Memory B cell (primary cell): ENCODE results near the gene DOCK10.
A peak's percentile ranks its signal among the peaks of the same experiment; 100 is the strongest.

Experiments used
- ATAC-seq: fragments of 150-1000 bp; cut with Tn5 transposase; 2 replicates; pipeline ENCODE4 v1.10.0; 2021; ENCODE audit warnings: low read depth, mild to moderate bottlenecking, moderate library complexity
- DNase-seq, 2 donors: peaks; one replicate each; pipeline ENCODE4 v3.0.0; 2022; ENCODE audit warnings: low spot score in 2 of 2
- H3K27ac Mint-ChIP-seq: one replicate; pipeline ENCODE4 v1.8.0; 2022; ENCODE audit warnings: mild to moderate bottlenecking, moderate library complexity, mixed read lengths
- H3K27me3 Mint-ChIP-seq: one replicate; pipeline ENCODE4 v1.8.0; 2022; ENCODE audit warnings: mixed read lengths
- H3K36me3 Mint-ChIP-seq: one replicate; pipeline ENCODE4 v1.8.0; 2022; ENCODE audit warnings: mild to moderate bottlenecking, mixed read lengths
- H3K4me1 Mint-ChIP-seq: one replicate; pipeline ENCODE4 v1.8.0; 2022; ENCODE audit warnings: mixed read lengths
- H3K4me3 Mint-ChIP-seq: one replicate; pipeline ENCODE4 v1.8.0; 2022; ENCODE audit warnings: mild to moderate bottlenecking, moderate library complexity, mixed read lengths
- H3K9me3 Mint-ChIP-seq: one replicate; pipeline ENCODE4 v1.8.0; 2022; ENCODE audit warnings: mixed read lengths

Gene DOCK10

DNA sequence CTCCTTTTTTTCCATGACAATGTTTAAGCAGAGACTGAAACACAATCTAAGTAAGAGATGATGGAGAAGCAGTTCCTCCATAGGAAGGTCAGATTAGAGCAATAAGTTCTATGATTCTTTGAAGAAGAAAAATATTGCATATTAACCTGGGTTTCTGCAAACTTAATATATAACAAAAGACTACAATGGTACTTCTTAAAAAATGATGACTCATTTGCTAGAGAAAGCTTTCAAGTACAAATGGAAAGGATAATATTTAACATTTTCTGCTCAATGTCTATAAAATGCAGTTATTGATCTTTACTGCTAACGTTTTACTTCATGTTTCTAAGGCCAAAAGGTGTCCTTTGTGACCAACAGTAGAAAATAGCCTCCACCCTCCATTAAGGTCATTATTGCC is 158.6 kb downstream of the DOCK10 start:
- Mint-ChIP-seq H3K36me3 (peaks cover 33% of the 10 kb centered on the region), H3K4me1 (peaks cover 17% of the 10 kb centered on the region), H3K27me3 (no peaks in the 10 kb centered on the region), H3K9me3 (no peaks in the 10 kb centered on the region), H3K27ac (no peak overlapping the region), H3K4me3 (no peak overlapping the region)
- ATAC-seq (no peak), DNase-seq (no peak)

- Mint-ChIP-seq H3K9me3 (no peaks in the 10 kb centered on the region), H3K4me1 (peaks cover 13% of the 10 kb centered on the region), H3K27me3 (no peaks in the 10 kb centered on the region), H3K27ac (peak overlapping the region; percentile 75), H3K4me3 (no peak overlapping the region), H3K36me3 (peaks cover 30% of the 10 kb centered on the region)
- ATAC-seq, result no peak
- DNase-seq, result no peak
These were observed 159.1 kb downstream of the DOCK10 start for GRCh38 chr2:224883172-224883516.

- DNase-seq, result no peak
- H3K9me3 Mint-ChIP-seq, result no peaks in the 10 kb centered on the region
- H3K27me3 Mint-ChIP-seq, result no peaks in the 10 kb centered on the region
- H3K36me3 Mint-ChIP-seq, result peaks cover 29% of the 10 kb centered on the region
- H3K4me1 Mint-ChIP-seq, result peaks cover 11% of the 10 kb centered on the region
- H3K27ac Mint-ChIP-seq, result peak overlapping the region; percentile 75
- no peak for ATAC-seq
- H3K4me3 Mint-ChIP-seq, result no peak overlapping the region
These were observed 159.7 kb downstream of the DOCK10 start for GRCh38 chr2:224882291-224883171.

GRCh38 chr2:224881846-224882245 is 160.4 kb downstream of the DOCK10 start:
- H3K4me1 Mint-ChIP-seq, result peaks cover 18% of the 10 kb centered on the region
- no peaks in the 10 kb centered on the region for H3K27me3 Mint-ChIP-seq
- no peak overlapping the region for H3K4me3 Mint-ChIP-seq
- no peaks in the 10 kb centered on the region for H3K9me3 Mint-ChIP-seq
- ATAC-seq, result no peak
- peak overlapping the region; percentile 24 for H3K27ac Mint-ChIP-seq
- DNase-seq, result no peak
- H3K36me3 Mint-ChIP-seq, result peaks cover 34% of the 10 kb centered on the region

DNA sequence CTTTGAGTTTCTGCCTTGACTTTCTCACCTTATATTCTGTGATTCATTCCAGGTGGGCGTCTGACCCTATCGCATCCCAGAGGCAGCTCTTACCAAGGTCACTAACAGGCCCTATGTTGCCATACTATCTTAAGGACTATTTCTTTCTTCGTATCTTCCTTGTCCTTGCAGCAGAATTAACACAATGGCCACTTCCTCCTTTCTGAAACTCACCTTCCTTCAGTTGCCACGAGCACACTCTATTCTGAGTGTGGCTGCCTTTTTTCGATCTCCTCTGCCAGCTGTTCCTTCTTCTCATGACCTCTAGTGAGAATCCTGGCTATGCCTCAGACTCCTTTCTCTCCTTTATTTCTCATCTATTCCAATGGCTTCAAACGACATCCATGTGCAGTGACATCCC is 165.7 kb downstream of the DOCK10 start:
- Mint-ChIP-seq H3K27ac (peak overlapping the region; percentile 46), H3K4me3 (peak overlapping the region; percentile 33)

DNA sequence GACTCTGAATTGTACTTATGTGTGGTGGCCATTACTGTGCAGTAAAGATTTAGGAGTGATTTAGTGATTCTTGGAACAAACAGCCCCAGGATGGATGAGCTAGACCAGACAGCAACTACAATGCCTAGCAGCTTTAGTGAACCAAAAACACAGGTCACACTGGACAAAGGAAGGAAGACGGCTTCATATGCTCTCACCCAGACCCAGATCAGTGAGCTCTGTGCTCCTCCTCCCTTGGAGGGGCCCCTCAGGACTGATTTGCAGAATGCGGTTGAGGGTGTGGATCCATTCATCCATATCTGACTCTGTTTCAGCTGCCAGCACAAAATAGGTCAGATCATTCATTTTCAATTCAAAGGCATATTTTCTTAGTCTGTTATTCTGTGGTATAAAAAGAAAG is 166.4 kb downstream of the DOCK10 start:
- Mint-ChIP-seq H3K9me3 (no peaks in the 10 kb centered on the region), H3K4me3 (peak overlapping the region; percentile 58), H3K4me1 (peaks cover 26% of the 10 kb centered on the region), H3K27ac (peak overlapping the region; percentile 85), H3K36me3 (peaks cover 30% of the 10 kb centered on the region), H3K27me3 (no peaks in the 10 kb centered on the region)
- ATAC-seq, result peak; percentile 58
- DNase-seq, result no peak

More for the DNA sequence above, 165.7 kb downstream of the DOCK10 start:
- DNase-seq (no peak), ATAC-seq (peak; percentile 71)
- Mint-ChIP-seq H3K27me3 (no peaks in the 10 kb centered on the region), H3K36me3 (peaks cover 24% of the 10 kb centered on the region), H3K9me3 (no peaks in the 10 kb centered on the region), H3K4me1 (peaks cover 23% of the 10 kb centered on the region)

- DNase-seq (no peak), ATAC-seq (peak; percentile 66)
- H3K4me1 Mint-ChIP-seq, result peaks cover 29% of the 10 kb centered on the region
- no peaks in the 10 kb centered on the region for H3K27me3 Mint-ChIP-seq
- peaks cover 30% of the 10 kb centered on the region for H3K36me3 Mint-ChIP-seq
- peak overlapping the region; percentile 85 for H3K27ac Mint-ChIP-seq
- peak overlapping the region; percentile 7 for H3K4me3 Mint-ChIP-seq
- H3K9me3 Mint-ChIP-seq, result no peaks in the 10 kb centered on the region
These were observed 167.1 kb downstream of the DOCK10 start for GRCh38 chr2:224875153-224875552.

DNA sequence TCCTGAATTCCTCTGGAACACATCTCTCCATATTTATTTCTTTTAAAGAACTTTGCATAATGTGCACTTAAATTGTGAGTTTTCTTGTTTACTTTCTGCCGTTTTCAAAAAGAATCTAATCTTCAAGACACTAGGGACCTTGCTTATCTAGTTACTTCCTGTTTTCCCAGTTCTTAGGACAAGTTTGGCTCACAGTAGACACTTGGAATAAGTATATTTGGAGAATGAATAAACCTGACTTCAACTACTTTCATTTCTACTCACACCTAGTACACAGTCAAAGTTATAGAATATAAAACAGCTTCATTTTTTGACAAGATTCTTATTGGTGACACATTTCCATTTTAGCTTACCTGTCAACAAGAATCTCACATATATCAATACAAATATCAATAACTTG is 170.5 kb downstream of the DOCK10 start:
- H3K4me3 Mint-ChIP-seq, result no peak overlapping the region
- no peaks in the 10 kb centered on the region for H3K9me3 Mint-ChIP-seq
- H3K4me1 Mint-ChIP-seq, result peaks cover 27% of the 10 kb centered on the region
- H3K27ac Mint-ChIP-seq, result no peak overlapping the region
- H3K27me3 Mint-ChIP-seq, result no peaks in the 10 kb centered on the region
- peaks cover 31% of the 10 kb centered on the region for H3K36me3 Mint-ChIP-seq
- ATAC-seq (no peak), DNase-seq (no peak)

- no peak overlapping the region for H3K4me3 Mint-ChIP-seq
- no peak for DNase-seq
- peaks cover 19% of the 10 kb centered on the region for H3K4me1 Mint-ChIP-seq
- no peak for ATAC-seq
- H3K27me3 Mint-ChIP-seq, result no peaks in the 10 kb centered on the region
- peaks cover 41% of the 10 kb centered on the region for H3K36me3 Mint-ChIP-seq
- peak overlapping the region; percentile 32 for H3K27ac Mint-ChIP-seq
- H3K9me3 Mint-ChIP-seq, result no peaks in the 10 kb centered on the region
These were observed 171.9 kb downstream of the DOCK10 start for GRCh38 chr2:224870341-224870740.

DNA sequence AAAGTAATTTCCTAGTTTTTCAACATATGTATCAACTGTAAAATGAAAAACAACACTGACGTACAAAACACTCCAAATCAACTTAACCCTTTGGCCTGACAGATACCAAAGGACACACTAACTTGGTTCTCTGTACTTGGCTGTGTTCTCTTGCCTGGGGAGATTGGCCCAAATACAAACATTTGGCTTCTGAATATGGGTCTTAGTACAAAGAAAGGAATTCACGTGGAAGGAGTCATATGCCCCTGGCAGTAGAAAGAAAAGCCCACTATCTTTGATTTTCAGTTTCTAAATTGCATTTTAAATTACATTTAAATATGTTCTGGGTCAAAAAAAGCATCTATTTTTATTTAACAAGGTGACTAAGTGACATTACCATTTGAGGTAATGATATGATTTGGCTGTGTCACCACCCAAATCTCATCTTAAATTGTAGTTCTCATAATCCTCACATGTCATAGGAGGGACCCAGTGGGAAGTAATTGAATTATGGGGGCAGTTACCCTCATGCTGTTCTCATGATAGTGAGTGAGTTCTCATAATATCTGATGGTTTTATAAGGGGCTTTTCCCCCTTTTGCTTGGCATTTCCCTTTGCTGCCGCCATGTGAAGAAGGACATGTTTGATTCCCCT is 172.6 kb downstream of the DOCK10 start:
- Mint-ChIP-seq H3K4me1 (peaks cover 15% of the 10 kb centered on the region), H3K27me3 (no peaks in the 10 kb centered on the region), H3K36me3 (peaks cover 47% of the 10 kb centered on the region), H3K9me3 (no peaks in the 10 kb centered on the region), H3K4me3 (no peak overlapping the region), H3K27ac (no peak overlapping the region)
- DNase-seq (no peak), ATAC-seq (no peak)

- H3K27me3 Mint-ChIP-seq, result no peaks in the 10 kb centered on the region
- no peaks in the 10 kb centered on the region for H3K9me3 Mint-ChIP-seq
- peaks cover 8% of the 10 kb centered on the region for H3K4me1 Mint-ChIP-seq
- peaks cover 28% of the 10 kb centered on the region for H3K36me3 Mint-ChIP-seq
- no peak overlapping the region for H3K4me3 Mint-ChIP-seq
- no peak overlapping the region for H3K27ac Mint-ChIP-seq
- ATAC-seq, result no peak
- no peak for DNase-seq
These were observed 177.3 kb downstream of the DOCK10 start for GRCh38 chr2:224865016-224865415.

GRCh38 chr2:224861266-224861665 is 181.0 kb downstream of the DOCK10 start:
- no peak for DNase-seq
- Mint-ChIP-seq H3K9me3 (no peaks in the 10 kb centered on the region), H3K4me3 (no peak overlapping the region), H3K27me3 (no peaks in the 10 kb centered on the region), H3K4me1 (peaks cover 4% of the 10 kb centered on the region), H3K27ac (peak overlapping the region; percentile 1), H3K36me3 (peaks cover 28% of the 10 kb centered on the region)
- ATAC-seq, result no peak

GRCh38 chr2:224860786-224861185 is 181.5 kb downstream of the DOCK10 start:
- peaks cover 2% of the 10 kb centered on the region for H3K4me1 Mint-ChIP-seq
- no peak for ATAC-seq
- no peak for DNase-seq
- H3K36me3 Mint-ChIP-seq, result peaks cover 24% of the 10 kb centered on the region
- no peak overlapping the region for H3K4me3 Mint-ChIP-seq
- no peaks in the 10 kb centered on the region for H3K27me3 Mint-ChIP-seq
- H3K9me3 Mint-ChIP-seq, result no peaks in the 10 kb centered on the region
- H3K27ac Mint-ChIP-seq, result no peak overlapping the region

DNA sequence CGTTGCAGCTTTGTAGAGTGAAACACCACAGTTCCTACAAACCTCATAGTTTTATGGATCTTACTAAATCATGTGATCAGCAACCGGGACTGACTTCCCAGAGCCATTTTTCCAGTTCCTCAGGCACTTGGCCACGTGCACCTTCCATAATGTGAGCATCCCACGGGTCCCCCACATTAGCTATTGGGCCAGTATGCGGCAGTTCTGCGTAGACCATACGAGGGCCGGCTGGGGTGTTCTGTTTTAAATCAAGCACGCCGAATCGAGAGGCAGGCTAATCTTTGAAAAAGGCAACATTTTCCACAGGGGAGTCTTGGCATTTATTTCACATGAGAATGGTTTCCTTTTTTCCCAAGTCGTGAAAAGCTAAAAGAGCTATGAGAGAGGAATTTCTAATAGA is 190.5 kb downstream of the DOCK10 start:
- H3K27ac Mint-ChIP-seq, result no peak overlapping the region
- H3K36me3 Mint-ChIP-seq, result peaks cover 35% of the 10 kb centered on the region

More for the DNA sequence above, 190.5 kb downstream of the DOCK10 start:
- Mint-ChIP-seq H3K4me1 (no peaks in the 10 kb centered on the region), H3K27me3 (no peaks in the 10 kb centered on the region), H3K4me3 (no peak overlapping the region), H3K9me3 (no peaks in the 10 kb centered on the region)
- no peak for DNase-seq
- ATAC-seq, result no peak
